GM23338 (cell line): Measurements from ENCODE around the gene RXRG. TPM values are rescaled to one million over a fixed set of nuclear protein-coding genes. Genes with fewer than 3 reads are reported as not detected.

Source experiments
- ATAC-seq: fragments of 200-7000 bp; cut with Tn5 transposase; 3 replicates; pipeline ENCODE4 v1.9.1; 2020
- DNase-seq: peaks from one replicate; pipeline ENCODE4 v3.0.0-alpha.2; 2015; ENCODE audit warnings: low spot score
- H2AFZ ChIP-seq: fragments of 200-600 bp; sonication (generic); 2 replicates; pipeline ENCODE4 v1.8.0; 2016; ENCODE audit warnings: antibody characterized with exemption, mild to moderate bottlenecking, moderate library complexity
- H3F3A ChIP-seq: fragments of 200-600 bp; sonication (generic); replicated peaks from 2 replicates; pipeline ENCODE4 v1.8.0; 2017; ENCODE audit warnings: antibody characterized with exemption, mixed run types, low read depth
- H3K27ac ChIP-seq: fragments of 200-600 bp; sonication (generic); 2 replicates; pipeline ENCODE4 v1.6.1; 2016; ENCODE audit warnings: low read depth
- H3K27me3 ChIP-seq: fragments of 200-600 bp; sonication (generic); 2 replicates; pipeline ENCODE4 v1.8.0; 2016; ENCODE audit warnings: mild to moderate bottlenecking, mixed run types, moderate library complexity; ENCODE audit not compliant: insufficient read depth
- H3K36me3 ChIP-seq: fragments of 200-600 bp; sonication (generic); 2 replicates; pipeline ENCODE4 v1.8.0; 2016; ENCODE audit warnings: mild to moderate bottlenecking; ENCODE audit not compliant: insufficient read depth
- H3K4me1 ChIP-seq: fragments of 200-600 bp; sonication (generic); 2 replicates; pipeline ENCODE4 v1.8.0; 2016; ENCODE audit warnings: mild to moderate bottlenecking, moderate library complexity; ENCODE audit not compliant: insufficient read depth
- H3K4me2 ChIP-seq: fragments of 200-600 bp; sonication (generic); 2 replicates; pipeline ENCODE4 v1.7.1; 2017; ENCODE audit warnings: mixed run types
- H3K4me3 ChIP-seq: fragments of 200-600 bp; sonication (generic); 2 replicates; pipeline ENCODE4 v1.6.1; 2016; ENCODE audit warnings: mixed run types
- H3K79me2 ChIP-seq: fragments of 200-600 bp; sonication (generic); replicated peaks from 2 replicates; pipeline ENCODE4 v1.8.0; 2017; ENCODE audit warnings: mild to moderate bottlenecking; ENCODE audit not compliant: insufficient read depth
- H3K9me2 ChIP-seq: fragments of 200-600 bp; sonication (generic); 2 replicates; pipeline ENCODE4 v1.8.0; 2017; ENCODE audit not compliant: insufficient read depth
- H4K20me1 ChIP-seq: fragments of 200-600 bp; sonication (generic); replicated peaks from 2 replicates; pipeline ENCODE4 v1.8.0; 2017; ENCODE audit warnings: mild to moderate bottlenecking; ENCODE audit not compliant: insufficient read depth
- H3K27ac Mint-ChIP-seq: 2 replicates; pipeline ENCODE4 v1.8.0; 2020; ENCODE audit warnings: inconsistent platforms, mild to moderate bottlenecking, moderate library complexity, mixed read lengths
- H3K27me3 Mint-ChIP-seq: 3 replicates; pipeline ENCODE4 v1.8.0; 2022; ENCODE audit warnings: low read depth, mild to moderate bottlenecking, moderate library complexity, mixed read lengths, inconsistent platforms; ENCODE audit not compliant: insufficient read depth, poor library complexity
- H3K36me3 Mint-ChIP-seq: 3 replicates; pipeline ENCODE4 v1.8.0; 2021; ENCODE audit warnings: low read depth, mild to moderate bottlenecking, inconsistent platforms, moderate library complexity, mixed read lengths
- H3K4me1 Mint-ChIP-seq: 3 replicates; pipeline ENCODE4 v1.8.0; 2020; ENCODE audit warnings: mild to moderate bottlenecking, inconsistent platforms, mixed read lengths
- H3K4me3 Mint-ChIP-seq: 3 replicates; pipeline ENCODE4 v1.8.0; 2021; ENCODE audit warnings: moderate library complexity, mild to moderate bottlenecking, inconsistent platforms, mixed read lengths
- H3K9me3 Mint-ChIP-seq: 3 replicates; pipeline ENCODE4 v1.8.0; 2020; ENCODE audit warnings: moderate library complexity, mild to moderate bottlenecking, inconsistent platforms, mixed read lengths
- EZH2 ChIP-seq: fragments of 200-600 bp; sonication (generic); IDR thresholded peaks from one replicate; pipeline ENCODE4 v1.8.0; 2017; ENCODE audit warnings: antibody characterized with exemption, mild to moderate bottlenecking, low read depth; ENCODE audit not compliant: unreplicated experiment
- EZH2phosphoT487 ChIP-seq: fragments of 200-600 bp; sonication (generic); IDR thresholded peaks from one replicate; pipeline ENCODE4 v1.8.1; 2018; ENCODE audit warnings: antibody characterized with exemption; ENCODE audit not compliant: unreplicated experiment
- JUNB ChIP-seq: IDR thresholded peaks from one replicate; pipeline ENCODE4 v1.6.1; 2016; ENCODE audit warnings: antibody characterized with exemption; ENCODE audit not compliant: unreplicated experiment
- ZNF114 ChIP-seq: fragments of 250-450 bp; sonication (Bioruptor Pico); IDR thresholded peaks from 2 replicates; pipeline ENCODE4 v1.5.0; 2020; ENCODE audit warnings: mild to moderate bottlenecking, moderate library complexity
- polyA plus RNA-seq: library from polyadenylated mRNA; unstranded; fragments of >200 nt; fragmentation: Nextera tagmentation; extraction: Ambion mirVana; gene quantifications from 2 replicates; pipeline ENCODE4 v1.2.1, GENCODE V29; 2016
- total RNA-seq: library from RNA; depleted of rRNA; stranded (reverse); fragments of >200 nt; shearing (Covaris generic); gene quantifications from 2 replicates; pipeline ENCODE4 v1.2.3, GENCODE V29; 2014
- TF ChIP-seq, protein P1 (sequence below): IDR thresholded peaks from one replicate; pipeline ENCODE4 v1.6.1; 2018; ENCODE audit warnings: antibody characterized with exemption; ENCODE audit not compliant: unreplicated experiment
- TF ChIP-seq, protein P2 (sequence below): fragments of 250-450 bp; sonication (Bioruptor Pico); IDR thresholded peaks from 2 replicates; pipeline ENCODE4 v1.5.0; 2020; ENCODE audit warnings: mild to moderate bottlenecking, moderate library complexity

RXRG gene
- total and polyA plus RNA-seq, 2 experiments from 2014 or later: not detected

DNA sequence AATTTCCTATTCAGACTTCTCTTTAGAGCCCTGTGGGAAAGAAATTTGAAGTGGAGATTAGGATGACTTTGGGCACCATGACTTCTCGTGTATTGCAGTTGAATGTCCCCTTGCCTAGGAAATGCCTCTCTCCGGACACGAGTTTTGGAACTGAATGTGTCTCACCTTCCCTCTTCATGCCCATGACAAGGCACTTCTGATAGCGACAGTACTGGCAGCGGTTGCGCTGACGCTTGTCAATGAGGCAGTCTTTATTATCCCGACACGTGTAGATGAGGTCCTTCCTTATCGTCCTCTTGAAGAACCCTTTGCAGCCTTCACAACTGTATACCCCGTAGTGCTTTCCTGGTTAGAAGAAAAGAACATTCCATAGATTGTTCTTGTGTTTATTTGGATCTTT, 28.1 kb downstream of the RXRG start (continued):
- TF ChIP-seq, protein P1, sequence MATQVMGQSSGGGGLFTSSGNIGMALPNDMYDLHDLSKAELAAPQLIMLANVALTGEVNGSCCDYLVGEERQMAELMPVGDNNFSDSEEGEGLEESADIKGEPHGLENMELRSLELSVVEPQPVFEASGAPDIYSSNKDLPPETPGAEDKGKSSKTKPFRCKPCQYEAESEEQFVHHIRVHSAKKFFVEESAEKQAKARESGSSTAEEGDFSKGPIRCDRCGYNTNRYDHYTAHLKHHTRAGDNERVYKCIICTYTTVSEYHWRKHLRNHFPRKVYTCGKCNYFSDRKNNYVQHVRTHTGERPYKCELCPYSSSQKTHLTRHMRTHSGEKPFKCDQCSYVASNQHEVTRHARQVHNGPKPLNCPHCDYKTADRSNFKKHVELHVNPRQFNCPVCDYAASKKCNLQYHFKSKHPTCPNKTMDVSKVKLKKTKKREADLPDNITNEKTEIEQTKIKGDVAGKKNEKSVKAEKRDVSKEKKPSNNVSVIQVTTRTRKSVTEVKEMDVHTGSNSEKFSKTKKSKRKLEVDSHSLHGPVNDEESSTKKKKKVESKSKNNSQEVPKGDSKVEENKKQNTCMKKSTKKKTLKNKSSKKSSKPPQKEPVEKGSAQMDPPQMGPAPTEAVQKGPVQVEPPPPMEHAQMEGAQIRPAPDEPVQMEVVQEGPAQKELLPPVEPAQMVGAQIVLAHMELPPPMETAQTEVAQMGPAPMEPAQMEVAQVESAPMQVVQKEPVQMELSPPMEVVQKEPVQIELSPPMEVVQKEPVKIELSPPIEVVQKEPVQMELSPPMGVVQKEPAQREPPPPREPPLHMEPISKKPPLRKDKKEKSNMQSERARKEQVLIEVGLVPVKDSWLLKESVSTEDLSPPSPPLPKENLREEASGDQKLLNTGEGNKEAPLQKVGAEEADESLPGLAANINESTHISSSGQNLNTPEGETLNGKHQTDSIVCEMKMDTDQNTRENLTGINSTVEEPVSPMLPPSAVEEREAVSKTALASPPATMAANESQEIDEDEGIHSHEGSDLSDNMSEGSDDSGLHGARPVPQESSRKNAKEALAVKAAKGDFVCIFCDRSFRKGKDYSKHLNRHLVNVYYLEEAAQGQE: no peak
- TF ChIP-seq EZH2 (no peak), ZNF114 (no peak), JUNB (no peak)
- TF ChIP-seq, protein P2, sequence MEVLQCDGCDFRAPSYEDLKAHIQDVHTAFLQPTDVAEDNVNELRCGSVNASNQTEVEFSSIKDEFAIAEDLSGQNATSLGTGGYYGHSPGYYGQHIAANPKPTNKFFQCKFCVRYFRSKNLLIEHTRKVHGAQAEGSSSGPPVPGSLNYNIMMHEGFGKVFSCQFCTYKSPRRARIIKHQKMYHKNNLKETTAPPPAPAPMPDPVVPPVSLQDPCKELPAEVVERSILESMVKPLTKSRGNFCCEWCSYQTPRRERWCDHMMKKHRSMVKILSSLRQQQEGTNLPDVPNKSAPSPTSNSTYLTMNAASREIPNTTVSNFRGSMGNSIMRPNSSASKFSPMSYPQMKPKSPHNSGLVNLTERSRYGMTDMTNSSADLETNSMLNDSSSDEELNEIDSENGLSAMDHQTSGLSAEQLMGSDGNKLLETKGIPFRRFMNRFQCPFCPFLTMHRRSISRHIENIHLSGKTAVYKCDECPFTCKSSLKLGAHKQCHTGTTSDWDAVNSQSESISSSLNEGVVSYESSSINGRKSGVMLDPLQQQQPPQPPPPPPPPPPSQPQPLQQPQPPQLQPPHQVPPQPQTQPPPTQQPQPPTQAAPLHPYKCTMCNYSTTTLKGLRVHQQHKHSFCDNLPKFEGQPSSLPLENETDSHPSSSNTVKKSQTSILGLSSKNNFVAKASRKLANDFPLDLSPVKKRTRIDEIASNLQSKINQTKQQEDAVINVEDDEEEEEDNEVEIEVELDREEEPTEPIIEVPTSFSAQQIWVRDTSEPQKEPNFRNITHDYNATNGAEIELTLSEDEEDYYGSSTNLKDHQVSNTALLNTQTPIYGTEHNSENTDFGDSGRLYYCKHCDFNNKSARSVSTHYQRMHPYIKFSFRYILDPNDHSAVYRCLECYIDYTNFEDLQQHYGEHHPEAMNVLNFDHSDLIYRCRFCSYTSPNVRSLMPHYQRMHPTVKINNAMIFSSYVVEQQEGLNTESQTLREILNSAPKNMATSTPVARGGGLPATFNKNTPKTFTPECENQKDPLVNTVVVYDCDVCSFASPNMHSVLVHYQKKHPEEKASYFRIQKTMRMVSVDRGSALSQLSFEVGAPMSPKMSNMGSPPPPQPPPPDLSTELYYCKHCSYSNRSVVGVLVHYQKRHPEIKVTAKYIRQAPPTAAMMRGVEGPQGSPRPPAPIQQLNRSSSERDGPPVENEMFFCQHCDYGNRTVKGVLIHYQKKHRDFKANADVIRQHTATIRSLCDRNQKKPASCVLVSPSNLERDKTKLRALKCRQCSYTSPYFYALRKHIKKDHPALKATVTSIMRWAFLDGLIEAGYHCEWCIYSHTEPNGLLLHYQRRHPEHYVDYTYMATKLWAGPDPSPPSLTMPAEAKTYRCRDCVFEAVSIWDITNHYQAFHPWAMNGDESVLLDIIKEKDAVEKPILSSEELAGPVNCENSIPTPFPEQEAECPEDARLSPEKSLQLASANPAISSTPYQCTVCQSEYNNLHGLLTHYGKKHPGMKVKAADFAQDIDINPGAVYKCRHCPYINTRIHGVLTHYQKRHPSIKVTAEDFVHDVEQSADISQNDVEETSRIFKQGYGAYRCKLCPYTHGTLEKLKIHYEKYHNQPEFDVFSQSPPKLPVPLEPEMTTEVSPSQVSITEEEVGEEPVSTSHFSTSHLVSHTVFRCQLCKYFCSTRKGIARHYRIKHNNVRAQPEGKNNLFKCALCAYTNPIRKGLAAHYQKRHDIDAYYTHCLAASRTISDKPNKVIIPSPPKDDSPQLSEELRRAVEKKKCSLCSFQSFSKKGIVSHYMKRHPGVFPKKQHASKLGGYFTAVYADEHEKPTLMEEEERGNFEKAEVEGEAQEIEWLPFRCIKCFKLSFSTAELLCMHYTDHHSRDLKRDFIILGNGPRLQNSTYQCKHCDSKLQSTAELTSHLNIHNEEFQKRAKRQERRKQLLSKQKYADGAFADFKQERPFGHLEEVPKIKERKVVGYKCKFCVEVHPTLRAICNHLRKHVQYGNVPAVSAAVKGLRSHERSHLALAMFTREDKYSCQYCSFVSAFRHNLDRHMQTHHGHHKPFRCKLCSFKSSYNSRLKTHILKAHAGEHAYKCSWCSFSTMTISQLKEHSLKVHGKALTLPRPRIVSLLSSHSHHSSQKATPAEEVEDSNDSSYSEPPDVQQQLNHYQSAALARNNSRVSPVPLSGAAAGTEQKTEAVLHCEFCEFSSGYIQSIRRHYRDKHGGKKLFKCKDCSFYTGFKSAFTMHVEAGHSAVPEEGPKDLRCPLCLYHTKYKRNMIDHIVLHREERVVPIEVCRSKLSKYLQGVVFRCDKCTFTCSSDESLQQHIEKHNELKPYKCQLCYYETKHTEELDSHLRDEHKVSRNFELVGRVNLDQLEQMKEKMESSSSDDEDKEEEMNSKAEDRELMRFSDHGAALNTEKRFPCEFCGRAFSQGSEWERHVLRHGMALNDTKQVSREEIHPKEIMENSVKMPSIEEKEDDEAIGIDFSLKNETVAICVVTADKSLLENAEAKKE (CRISPR knock-in tag): no peak

DNA sequence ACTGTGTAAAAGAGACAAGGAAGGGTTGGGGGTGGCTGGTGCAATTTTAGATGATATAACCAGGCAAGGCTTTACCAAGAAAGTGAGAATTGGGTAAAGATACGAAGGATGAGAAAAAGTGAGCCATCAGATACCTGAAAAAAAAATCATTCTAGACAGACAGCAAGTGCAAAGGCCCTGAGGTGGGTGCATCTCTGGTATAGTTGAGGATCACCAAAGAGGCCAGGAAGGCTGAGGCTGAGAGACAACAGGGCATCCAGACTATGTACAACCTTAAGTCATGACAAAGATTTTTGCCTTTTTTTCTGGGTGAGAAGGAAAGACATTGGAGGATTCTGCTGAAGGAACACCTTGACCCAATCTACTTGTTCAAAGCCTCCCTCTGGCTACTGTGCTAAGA, 29.9 kb downstream of the RXRG start:
- Mint-ChIP-seq H3K4me3 (no peak overlapping the region), H3K27ac (no peak overlapping the region), H3K9me3 (no peaks in the 10 kb centered on the region), H3K36me3 (no peaks in the 10 kb centered on the region), H3K4me1 (no peaks in the 10 kb centered on the region), H3K27me3 (no peaks in the 10 kb centered on the region)
- H3K4me3 ChIP-seq: no peak overlapping the region
- ATAC-seq: no peak
- no peaks in the 10 kb centered on the region for H3K27me3 ChIP-seq
- no peak overlapping the region for H2AFZ ChIP-seq
- H3K79me2 ChIP-seq: no peaks in the 10 kb centered on the region
- no peak overlapping the region for H3K4me2 ChIP-seq
- H4K20me1 ChIP-seq: no peaks in the 10 kb centered on the region
- no peaks in the 10 kb centered on the region for H3K4me1 ChIP-seq
- DNase-seq: no peak
- H3K9me2 ChIP-seq: no peaks in the 10 kb centered on the region
- no peaks in the 10 kb centered on the region for H3K36me3 ChIP-seq
- H3F3A ChIP-seq: no peaks in the 10 kb centered on the region
- no peak overlapping the region for H3K27ac ChIP-seq
- TF ChIP-seq EZH2phosphoT487 (no peak), JUNB (no peak)
- TF ChIP-seq, protein P1: no peak
